ELR (cell line): ENCODE measurements around the gene LHFPL3.
"Not testable (repeated sequence)": the region's sequence is repeated elsewhere in the genome, so short reads cannot be mapped to it uniquely, and the experiment has no call there.

Experiments used
- DNase-seq: peaks from one replicate; pipeline ENCODE4 v3.0.0-alpha.2; 2015; ENCODE audit warnings: low read depth

LHFPL3 gene

DNA sequence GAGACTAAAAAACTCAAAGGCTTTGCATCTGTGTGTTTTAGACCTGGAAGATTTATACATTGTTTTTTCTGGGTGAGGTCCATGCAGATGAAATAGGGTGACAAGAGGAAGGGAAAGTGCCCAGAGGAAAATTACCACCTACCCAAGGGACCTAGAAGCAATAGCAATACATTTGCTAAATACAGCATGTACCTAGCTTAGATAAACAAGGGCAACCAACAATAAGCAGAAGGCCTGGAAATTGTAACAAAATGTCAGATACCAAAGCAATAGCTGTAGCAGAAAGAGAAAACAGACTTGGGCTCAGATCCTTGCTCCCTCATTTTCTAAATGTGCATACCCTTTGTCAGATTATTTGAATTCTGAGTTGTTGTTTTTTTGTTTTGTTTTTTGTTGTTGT is 367.2 kb downstream of the LHFPL3 start:
- no peak for DNase-seq

DNA sequence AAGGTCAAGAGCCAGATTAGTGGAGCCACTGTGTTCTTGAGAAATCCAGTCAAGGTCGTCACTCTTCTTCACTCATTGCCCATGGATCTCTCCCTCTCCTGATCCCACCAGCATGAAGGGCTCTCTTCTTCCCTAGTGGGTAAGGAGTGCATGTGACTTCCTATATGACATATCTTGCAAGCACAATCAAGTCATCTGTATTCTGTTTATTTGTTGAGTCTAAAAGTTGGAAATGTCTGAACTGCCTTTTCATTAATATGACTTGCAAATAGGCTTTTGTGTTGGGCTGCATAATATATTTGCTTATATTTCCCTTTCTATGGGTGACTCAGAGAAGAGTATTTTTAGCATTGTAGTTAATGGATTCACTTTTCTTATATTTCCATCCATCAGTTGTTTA is 371.9 kb downstream of the LHFPL3 start:
- DNase-seq = no peak

DNA sequence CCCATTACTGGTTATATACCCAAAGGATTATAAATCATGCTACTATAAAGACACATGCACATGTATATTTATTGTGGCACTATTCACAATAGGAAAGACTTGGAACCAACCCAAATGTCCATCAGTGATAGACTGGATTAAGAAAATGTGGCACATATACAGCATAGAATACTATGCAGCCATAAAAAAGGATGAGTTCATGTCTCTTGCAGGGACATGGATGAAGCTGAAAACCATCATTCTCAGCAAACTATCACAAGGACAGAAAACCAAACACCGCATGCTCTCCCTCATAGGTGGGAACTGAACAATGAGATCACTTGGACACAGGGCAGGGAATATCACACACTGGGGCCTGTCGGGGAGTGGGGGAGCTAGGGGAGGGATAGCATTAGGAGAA is 392.6 kb downstream of the LHFPL3 start:
- DNase-seq = not testable (repeated sequence)

DNA sequence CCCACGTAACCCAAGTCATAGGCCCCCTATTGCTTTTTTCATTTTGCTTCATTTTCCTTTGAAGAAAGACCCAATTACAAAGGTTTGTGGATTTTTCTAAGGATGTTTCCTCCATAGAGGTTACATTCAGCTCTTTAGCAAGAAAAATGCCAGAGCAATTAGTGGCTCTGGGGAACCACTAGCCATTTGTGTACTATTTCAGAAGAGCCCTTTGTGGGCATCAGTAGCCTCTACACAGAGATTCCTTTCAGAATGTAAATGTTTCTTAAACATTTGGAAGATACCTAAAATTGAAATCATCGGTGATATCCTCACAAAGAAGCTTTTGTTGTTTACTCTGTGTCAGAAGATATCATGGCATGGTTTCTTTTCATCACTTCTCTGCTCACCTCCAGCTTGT is 394.6 kb downstream of the LHFPL3 start:
- DNase-seq = no peak

DNA sequence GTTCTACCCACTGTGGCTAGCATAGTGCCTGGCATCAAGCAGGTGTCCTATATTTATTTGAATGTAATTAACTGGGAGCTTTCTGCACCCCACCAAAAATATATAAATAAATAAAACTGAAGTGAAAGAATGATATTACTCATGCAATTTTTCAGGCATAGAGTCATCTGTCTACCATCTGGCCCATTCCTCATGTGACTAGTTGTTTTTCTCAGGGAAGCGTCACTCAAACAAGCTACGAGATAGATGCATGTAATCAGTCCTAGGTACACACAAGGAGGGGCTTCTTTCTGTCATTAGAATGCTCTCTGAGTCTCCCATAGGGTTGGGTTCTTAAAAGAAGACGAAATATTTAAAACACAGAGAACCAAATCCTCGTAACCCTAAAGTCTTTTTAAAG is 430.1 kb downstream of the LHFPL3 start:
- peak; percentile 22 for DNase-seq

DNA sequence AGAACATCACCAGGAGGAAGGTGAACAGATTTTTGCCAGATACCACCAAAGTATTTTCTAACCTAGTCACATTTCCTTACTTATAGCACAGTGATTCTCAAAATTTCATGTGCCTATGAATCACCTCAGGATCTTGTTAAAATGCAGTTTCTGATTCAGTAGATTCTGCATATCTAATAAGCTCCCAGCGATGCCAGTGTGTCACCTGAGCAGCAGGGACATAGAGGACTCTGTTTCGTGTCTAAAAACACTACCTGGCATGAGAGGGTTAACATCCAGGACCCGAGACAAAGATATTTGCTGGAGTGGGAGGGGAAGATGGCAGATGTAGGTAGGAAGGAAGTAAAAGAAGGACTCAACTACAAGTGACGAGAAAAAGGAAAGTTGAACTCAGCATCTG is 433.5 kb downstream of the LHFPL3 start:
- no peak for DNase-seq

DNA sequence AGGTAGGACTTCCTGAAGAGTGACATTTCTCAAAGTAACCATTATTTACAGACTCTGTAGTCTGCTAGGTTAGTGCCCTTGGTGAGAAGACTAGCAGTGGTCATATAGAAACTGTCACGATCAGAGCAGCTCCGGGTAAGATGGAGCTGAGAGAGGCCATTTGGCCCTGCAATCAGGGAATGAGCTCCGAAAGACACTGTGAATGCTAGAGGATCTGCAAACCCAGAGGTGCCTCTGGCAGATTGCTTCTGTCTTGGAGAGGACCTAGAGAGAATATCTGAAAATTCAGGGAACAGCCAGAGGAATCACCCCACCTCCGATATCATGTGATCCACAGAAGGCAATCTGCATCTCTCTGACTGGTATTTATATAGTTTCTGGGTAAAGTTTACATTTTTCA is 438.7 kb downstream of the LHFPL3 start:
- no peak for DNase-seq

DNA sequence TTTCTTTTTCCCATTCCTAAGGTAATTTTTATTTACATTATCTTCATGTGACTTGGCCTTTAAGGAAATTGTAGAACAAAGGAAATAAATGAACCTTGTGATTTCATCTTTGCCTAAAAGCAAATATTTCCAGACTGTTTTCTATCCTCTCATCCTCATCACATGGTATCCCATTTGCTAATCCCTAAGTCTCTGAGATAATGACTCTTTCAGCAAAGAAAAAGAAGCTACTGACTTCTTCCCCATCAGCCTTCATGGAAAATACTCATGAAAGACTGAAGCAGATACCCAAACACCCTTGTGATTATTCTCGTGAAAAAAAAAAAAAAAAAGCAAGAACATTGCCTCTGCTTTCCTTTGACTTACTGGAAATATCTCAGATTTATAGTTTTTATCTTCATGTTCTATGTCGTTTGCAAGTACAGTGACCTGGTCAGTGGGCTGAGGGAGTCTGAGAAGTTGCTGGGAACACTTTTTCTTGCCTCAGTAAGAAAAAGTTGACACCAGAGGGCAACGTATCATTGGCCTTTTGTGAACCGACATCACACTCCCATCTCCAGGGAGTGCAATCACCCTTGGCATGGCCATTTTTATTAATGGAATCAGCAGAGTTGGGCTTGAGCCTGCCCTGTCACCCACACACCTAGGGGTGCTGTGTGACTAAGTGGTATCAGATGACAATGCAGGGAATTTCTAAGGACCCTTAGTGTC is 439.6 kb downstream of the LHFPL3 start:
- DNase-seq = no peak

DNA sequence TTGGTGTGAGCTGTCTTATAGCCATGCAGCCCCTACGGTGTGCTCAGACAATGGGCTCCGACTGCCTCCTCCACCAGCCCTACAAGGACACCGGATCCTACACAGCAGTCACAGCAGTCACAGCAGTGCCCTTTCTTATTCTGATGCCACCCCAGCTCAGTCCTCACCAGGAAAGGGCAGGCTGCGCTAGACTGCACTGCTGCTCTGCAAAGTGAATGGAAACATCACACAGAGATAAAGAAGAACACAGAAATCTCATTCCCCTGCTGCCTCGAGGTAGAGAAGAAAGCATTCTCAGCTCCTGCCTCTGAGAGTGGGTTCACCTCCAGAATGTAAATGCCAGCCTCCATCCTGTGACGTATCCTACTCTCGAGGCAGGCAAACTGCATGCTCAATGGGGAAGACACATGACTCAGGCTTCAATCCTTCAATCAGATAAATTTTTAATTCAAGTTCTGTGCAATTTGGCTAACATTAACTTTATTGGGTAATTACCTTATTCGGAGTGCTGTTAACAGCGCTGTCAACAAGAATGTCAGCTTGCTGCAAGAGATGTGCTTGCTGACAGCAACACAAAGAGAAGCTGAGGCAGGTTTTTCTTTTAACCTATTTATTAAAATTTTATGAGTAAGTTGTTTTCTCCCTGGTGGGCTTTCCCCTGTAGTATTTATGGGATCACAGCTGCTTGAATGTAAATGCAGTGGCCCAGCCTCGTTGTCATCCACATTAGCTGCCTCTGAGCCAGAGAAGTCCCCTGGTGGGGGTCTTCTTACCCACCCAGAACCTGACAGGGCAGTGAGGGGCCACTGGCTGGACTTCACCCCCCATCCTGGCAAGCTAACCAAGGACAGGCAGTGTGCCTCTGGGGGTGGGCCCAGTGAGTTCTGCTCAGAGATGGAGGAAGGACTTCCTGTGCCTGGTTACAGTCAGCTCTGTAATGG is 444.3 kb downstream of the LHFPL3 start:
- no peak for DNase-seq

DNA sequence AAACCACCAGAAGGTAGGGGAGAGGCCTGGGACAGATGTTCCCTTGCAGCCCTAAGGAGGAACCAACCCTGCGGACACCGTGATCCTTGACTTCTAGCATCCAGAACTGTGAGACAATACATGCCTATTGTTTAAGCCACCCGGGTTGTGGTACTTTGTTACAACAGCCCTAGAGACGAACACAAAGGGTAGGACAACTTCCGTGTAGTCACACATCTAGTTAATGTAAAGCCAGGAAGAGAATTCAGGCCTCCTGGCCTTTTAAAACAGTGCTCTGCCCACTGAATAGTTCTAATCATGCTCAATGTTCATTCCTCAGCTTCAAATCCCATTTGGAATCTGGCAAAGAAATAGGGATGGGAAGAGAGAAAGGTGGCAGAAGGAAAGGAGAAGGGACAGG is 445.4 kb downstream of the LHFPL3 start:
- no peak for DNase-seq

DNA sequence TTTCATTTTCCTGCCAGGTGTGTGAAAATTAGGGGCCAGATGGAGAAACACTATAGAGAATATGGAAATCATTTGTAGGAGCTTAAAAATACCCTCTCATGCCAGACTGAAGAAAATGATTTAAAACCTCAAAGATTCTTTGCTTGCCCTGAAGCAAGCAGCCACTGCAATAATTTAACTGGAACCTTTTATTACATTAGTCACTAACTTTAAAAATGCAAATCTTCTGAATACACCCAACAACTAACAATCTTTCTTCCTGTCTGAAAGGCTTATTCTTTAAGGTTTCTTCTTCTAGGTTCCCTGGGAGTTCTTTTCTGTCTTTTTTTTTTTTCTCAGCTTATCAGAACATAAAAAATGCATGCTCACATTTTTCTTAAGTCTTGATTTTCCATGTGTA is 447.1 kb downstream of the LHFPL3 start:
- DNase-seq = no peak

DNA sequence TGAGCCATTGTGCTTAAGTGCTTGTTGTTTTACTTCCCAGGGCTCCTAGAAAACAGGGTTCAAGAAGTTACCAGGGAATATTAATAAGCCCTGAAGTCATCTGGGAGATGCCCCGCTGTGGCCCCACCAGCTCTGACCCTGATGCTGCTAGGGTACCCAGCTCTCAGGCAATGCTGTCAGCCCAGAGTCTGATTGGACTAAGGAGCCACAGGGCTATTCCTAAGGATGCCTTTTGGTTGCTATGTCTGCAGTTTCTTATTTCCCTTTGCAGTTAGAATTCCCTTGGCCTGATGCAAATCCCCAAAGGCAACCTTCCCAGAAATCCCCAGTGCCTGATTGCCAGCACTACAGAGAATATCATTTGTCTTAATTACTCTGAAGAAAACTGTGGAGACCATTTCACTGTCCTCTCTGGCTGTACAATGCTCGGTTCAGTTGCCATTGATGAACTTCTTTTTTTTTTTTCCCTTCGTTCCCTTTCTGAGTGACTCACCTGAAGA is 448.9 kb downstream of the LHFPL3 start:
- no peak for DNase-seq

DNA sequence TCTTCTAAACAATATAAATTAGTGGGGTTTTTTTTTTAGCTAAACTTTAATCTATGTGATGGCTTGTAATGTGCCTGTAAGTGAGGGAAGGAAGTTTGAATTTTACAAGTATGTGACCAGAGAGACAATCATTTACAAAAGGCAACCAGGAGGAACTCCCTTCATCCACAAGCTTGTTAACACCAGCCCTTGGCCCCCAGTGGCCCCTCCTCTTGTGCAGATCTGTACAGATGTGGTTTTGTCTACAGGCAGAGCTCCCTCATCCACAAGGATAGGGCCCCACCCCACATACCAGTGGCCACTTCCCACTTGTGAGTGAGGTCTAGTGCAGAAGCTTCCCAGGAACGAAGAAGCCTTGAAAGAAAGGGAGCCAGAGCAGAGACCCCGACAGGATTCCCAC is 451.5 kb downstream of the LHFPL3 start:
- no peak for DNase-seq

DNA sequence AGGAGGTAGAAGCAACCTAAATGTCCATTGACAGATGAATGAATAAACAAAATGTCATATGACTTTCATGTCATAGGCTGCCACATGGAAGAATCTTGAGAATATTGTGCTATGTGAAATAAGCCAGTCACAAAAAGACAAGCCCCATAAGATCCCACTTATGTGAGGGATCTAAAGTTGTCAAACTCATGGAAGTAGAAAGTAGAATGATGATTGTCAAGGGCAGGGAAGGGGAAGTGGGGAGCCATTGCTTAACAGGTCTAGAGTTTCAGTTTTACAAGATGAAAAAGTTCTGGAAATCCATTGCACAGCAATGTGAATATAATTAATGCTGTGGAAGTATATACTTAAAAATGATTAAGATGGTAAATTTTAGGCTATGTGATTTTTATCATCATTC is 456.3 kb downstream of the LHFPL3 start:
- DNase-seq = no peak

DNA sequence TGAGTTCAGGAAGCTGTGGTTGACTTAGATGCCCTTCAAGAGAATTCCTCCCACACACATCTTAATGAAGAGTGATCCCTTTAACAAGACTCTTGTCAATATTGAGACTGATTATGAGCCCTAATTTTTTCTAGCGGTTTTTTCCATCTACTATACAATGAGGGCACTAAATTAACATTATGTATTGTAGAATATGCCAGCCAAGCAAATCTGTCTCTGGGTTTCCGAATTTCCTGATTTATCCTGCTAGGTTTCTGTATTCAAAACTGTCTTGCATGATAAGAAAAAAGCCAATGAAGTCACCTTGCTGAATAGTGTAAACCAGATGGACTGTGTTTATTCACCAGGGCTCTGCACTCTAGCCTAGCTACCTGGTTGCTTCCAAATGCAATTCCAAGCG is 461.4 kb downstream of the LHFPL3 start:
- DNase-seq = no peak

DNA sequence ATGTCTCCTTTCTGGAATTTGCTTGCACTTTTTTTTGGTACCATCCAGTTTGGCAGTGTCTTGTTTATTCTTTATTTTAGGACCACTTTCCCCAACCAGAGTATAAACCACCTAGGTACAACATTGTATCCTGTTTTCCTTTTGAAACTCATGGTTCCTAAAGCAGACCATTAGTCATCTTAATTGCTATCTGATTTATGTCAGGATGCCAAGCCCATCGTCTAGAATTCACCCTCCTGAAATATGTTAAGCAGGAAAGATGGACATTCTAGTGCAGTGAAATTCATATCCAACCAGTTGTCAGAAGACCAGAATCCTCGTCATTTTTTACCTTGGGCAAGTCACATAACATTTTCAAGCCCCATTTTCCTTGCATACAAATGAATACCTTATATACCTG is 462.0 kb downstream of the LHFPL3 start:
- no peak for DNase-seq

DNA sequence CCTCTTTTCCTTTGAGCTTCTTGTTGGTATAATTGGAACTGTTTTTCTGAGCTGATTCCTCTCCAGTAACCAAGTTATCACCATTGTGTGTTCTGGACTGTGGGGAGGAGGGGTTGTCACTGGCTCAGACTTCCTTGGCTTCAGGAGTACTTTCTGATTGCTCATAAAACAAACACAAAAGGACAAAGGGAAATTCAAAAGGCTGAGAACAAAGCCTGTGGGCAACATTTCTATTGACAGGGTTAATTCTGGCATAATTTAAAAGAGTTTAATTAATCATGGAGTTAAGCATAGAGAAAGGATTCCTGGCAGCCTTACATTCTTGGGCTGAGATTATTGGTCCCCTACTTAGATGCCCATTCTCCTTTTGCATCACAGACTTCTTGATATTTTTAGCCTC is 462.7 kb downstream of the LHFPL3 start:
- no peak for DNase-seq

DNA sequence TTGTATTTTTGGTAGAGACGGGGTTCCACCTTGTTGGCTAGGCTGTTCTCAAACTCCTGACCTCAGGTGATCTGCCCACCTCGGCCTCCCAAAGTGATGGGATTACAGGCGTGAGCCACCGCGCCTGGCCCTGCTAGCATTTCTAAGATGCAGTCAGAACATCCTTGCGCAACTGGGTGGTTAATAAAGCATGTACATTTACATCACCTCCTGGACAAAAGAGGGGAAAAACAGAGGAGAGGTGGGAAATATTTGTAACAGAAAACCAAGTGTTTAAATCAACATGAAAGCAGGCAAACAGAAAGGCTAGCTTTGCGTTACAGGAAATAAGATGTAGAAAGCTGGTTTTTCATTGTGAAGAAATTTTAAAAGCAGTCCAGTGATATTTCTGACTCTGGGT is 464.7 kb downstream of the LHFPL3 start:
- no peak for DNase-seq

DNA sequence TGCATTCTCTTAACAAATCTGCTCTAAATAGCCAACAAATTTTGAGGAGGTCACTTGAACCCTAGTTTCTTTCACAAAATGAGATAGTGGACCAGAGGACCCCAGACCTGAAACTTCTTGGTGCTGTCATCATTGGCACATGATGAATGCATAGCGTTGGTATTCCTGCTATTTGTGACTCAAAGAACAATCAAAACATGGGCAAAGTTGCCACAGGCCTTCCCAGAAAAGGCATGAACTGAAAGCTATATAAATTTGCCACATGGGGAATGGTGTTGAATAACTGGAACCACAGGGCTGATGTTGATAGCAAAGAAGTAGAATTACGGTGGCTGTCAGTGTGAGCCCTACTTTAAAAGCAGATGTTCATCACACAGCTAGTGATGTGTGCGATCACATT is 465.8 kb downstream of the LHFPL3 start:
- DNase-seq = no peak

DNA sequence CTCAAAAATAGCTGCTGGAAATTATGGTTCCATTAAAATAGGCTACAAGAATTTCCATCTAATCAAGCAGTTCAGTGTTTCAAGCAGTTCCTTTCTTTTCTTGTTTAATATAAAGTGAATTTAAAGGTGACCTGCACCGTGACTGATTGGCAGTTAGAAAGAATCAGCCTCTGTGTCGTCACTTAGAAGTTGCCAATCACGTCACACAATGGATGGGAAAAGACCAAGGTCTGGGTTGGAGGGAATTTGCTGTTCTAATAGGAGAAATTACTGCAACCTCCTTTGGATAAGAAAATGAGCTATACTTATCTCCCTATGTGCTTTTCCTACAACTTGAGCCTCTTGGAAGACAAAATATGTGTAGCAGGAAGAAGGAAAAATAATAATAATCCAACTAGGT is 466.2 kb downstream of the LHFPL3 start:
- DNase-seq = no peak

DNA sequence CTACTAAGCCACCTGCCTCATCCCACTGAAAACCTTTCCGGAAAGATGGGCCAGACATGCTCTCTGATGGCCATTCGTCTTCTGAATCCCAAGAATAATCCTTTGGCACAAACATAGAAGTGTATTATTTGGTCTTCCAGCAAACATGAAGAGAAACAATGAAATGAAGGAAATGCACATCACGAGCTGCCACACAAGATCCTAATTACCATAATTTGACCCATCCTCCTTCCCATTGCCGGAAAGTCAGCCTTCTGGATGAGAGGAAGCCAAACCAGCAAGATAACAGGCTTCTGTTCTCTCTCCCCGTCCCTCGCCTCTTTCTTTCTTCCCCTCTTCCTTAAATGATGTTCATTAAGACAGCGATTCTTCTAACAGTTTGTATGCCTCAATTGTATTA is 466.7 kb downstream of the LHFPL3 start:
- DNase-seq = no peak

DNA sequence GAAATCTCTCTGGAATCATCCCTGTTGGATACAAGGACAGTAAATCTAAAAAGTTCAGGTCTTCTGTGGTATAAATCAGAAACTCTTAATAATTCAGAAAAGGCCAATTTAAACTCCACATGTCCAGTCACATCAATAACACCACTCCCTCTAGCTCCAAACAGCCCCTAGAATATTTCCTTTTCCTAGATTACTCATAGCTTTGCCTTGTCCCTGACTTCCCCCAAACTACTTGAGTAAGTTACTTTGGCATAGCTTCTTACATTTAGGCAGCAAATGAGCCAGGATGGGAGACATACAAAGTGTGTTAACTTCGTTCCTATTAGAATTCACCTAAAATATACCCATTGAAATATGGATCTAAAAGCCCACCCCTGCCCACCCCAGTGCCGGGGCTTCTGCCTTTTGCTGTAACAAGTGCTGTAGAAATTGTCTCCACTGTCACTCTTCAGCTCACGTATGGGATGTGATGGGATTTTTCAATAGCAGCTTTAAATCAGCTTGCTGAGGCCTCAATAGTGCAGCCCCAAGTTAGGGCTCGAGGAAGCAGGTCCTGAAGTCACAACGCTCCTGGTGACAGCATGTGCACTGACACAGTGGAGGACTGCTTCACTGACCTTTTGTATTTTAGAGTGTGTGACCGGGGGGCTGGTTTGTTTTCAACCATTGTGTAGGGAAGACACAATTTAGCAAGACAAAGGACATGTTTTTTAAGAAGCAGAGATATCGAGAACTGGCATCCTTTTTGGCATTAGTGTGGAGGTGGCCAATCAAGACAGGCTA is 467.4 kb downstream of the LHFPL3 start:
- DNase-seq = peak; percentile 2

DNA sequence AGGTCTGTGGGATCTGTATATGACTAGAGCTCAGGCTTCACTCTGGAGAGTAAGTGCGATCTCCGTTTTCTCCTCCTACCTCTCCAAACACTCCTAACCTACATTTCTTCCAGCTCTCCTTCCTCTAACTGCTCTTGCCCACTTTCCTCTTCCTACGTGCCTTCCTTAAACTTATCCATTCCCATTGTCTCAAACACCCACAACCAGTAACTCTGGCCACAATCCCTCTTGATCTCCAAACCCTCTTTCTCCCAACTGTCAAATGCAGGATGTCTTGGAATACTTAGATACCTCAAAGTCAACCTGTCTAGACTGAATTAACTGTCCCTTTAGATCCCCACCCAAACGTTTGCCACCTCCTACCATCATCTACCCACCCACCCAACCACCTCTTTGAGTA is 471.9 kb downstream of the LHFPL3 start:
- no peak for DNase-seq
